ENCODE measurements around the gene ATP5F1D. TPM values are rescaled to one million over a fixed set of nuclear protein-coding genes. Genes with fewer than 3 reads are reported as not detected.

Gene ATP5F1D
- total and polyA plus RNA-seq, 2 of the 13 experiments (the other 11 are each of a cell fraction or from before 2014, with no cell fraction given): 39.4 to 78.7 TPM

DNA sequence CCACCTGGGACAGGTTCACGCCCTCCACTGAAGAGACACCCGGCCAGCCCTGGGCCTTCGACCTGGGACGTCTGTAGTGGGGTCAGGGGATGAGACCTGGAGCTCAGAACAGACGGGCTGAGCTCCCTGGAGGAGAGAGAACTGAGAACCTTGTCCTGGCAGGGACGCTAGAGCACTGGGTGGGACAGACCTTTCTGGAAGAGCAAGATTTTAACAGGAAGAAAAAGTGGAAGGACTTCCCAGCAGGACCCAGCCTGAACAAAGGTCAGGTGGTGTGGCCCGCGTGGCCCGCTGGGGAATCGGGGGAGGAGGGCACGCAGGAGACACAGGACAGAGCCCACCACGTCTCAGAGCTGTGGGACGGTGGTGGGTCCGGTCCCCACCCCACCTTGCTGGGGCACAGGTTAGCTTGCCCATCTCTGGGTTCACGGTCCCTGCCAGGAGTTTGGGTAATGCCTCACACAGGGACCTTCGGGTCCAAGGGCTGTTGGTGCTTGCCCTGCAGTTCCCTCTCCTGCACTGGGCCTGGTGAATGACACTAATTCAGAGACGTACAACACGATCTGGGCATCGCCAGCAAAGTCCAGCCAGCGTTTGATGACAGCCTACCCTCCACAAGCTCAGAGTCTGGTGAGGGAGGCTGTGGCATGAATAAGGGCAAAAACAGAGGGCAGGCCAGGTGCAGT lies 42.9 kb downstream of the ATP5F1D start (continued):
- no peak for TF ChIP-seq SALL2 (CRISPR knock-in tag; IDR thresholded peaks at IDR 0.05)
- TF ChIP-seq, protein P1, sequence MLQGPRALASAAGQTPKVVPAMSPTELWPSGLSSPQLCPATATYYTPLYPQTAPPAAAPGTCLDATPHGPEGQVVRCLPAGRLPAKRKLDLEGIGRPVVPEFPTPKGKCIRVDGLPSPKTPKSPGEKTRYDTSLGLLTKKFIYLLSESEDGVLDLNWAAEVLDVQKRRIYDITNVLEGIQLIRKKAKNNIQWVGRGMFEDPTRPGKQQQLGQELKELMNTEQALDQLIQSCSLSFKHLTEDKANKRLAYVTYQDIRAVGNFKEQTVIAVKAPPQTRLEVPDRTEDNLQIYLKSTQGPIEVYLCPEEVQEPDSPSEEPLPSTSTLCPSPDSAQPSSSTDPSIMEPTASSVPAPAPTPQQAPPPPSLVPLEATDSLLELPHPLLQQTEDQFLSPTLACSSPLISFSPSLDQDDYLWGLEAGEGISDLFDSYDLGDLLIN (CRISPR knock-in tag; IDR thresholded peaks at IDR 0.05; ENCODE audit: borderline replicate concordance): no peak
- TF ChIP-seq ZNF75D (CRISPR knock-in tag; IDR thresholded peaks at IDR 0.05; ENCODE audit: borderline replicate concordance): no peak
- no peak for TF ChIP-seq IKZF4 (CRISPR knock-in tag; IDR thresholded peaks at IDR 0.05; ENCODE audit: borderline replicate concordance, low read depth, not compliant biosample characterization)
- 0 out of 2 replicates have a peak, but pooled peaks have one; percentile 11 for TF ChIP-seq MTA1 (CRISPR knock-in tag; IDR thresholded peaks at IDR 0.05; ENCODE audit: borderline replicate concordance)
- no peak for TF ChIP-seq ZNF460 (CRISPR knock-in tag; IDR thresholded peaks at IDR 0.05; ENCODE audit: borderline replicate concordance)
- no peak; the same call in 1 of the 2 replicates for TF ChIP-seq MEIS1 (CRISPR knock-in tag; IDR thresholded peaks at IDR 0.05; ENCODE audit: borderline replicate concordance)
- TF ChIP-seq HOXA5 (CRISPR knock-in tag; IDR thresholded peaks at IDR 0.05): no peak
- TF ChIP-seq GLI4 (CRISPR knock-in tag; IDR thresholded peaks at IDR 0.05; ENCODE audit: borderline replicate concordance): no peak
- TF ChIP-seq ZNF644 (CRISPR knock-in tag; IDR thresholded peaks at IDR 0.05; ENCODE audit: low read depth): no peak
- TF ChIP-seq PAWR (CRISPR knock-in tag; IDR thresholded peaks at IDR 0.05; ENCODE audit: borderline replicate concordance): no peak
- TF ChIP-seq, protein P2, sequence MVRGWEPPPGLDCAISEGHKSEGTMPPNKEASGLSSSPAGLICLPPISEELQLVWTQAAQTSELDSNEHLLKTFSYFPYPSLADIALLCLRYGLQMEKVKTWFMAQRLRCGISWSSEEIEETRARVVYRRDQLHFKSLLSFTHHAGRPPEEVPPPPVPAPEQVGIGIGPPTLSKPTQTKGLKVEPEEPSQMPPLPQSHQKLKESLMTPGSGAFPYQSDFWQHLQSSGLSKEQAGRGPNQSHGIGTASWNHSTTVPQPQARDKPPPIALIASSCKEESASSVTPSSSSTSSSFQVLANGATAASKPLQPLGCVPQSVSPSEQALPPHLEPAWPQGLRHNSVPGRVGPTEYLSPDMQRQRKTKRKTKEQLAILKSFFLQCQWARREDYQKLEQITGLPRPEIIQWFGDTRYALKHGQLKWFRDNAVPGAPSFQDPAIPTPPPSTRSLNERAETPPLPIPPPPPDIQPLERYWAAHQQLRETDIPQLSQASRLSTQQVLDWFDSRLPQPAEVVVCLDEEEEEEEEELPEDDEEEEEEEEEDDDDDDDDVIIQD (CRISPR knock-in tag; IDR thresholded peaks at IDR 0.05; ENCODE audit: low read depth): no peak
- TF ChIP-seq, protein P3, sequence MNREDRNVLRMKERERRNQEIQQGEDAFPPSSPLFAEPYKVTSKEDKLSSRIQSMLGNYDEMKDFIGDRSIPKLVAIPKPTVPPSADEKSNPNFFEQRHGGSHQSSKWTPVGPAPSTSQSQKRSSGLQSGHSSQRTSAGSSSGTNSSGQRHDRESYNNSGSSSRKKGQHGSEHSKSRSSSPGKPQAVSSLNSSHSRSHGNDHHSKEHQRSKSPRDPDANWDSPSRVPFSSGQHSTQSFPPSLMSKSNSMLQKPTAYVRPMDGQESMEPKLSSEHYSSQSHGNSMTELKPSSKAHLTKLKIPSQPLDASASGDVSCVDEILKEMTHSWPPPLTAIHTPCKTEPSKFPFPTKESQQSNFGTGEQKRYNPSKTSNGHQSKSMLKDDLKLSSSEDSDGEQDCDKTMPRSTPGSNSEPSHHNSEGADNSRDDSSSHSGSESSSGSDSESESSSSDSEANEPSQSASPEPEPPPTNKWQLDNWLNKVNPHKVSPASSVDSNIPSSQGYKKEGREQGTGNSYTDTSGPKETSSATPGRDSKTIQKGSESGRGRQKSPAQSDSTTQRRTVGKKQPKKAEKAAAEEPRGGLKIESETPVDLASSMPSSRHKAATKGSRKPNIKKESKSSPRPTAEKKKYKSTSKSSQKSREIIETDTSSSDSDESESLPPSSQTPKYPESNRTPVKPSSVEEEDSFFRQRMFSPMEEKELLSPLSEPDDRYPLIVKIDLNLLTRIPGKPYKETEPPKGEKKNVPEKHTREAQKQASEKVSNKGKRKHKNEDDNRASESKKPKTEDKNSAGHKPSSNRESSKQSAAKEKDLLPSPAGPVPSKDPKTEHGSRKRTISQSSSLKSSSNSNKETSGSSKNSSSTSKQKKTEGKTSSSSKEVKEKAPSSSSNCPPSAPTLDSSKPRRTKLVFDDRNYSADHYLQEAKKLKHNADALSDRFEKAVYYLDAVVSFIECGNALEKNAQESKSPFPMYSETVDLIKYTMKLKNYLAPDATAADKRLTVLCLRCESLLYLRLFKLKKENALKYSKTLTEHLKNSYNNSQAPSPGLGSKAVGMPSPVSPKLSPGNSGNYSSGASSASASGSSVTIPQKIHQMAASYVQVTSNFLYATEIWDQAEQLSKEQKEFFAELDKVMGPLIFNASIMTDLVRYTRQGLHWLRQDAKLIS (CRISPR knock-in tag; IDR thresholded peaks at IDR 0.05): no peak
- no peak for TF ChIP-seq ZNF33A (CRISPR knock-in tag; IDR thresholded peaks at IDR 0.05; ENCODE audit: borderline replicate concordance)
- TF ChIP-seq ZIK1 (CRISPR knock-in tag; IDR thresholded peaks at IDR 0.05; ENCODE audit: borderline replicate concordance, low read depth): no peak
- no peak for TF ChIP-seq ZNF746 (CRISPR knock-in tag; IDR thresholded peaks at IDR 0.05)
- TF ChIP-seq E2F5 (CRISPR knock-in tag; conservative IDR thresholded peaks at IDR 0.05): no peak
- TF ChIP-seq ONECUT2 (CRISPR knock-in tag; IDR thresholded peaks at IDR 0.05): no peak
- TF ChIP-seq ZNF850 (CRISPR knock-in tag; conservative IDR thresholded peaks at IDR 0.05): no peak
- no peak for TF ChIP-seq TBX2 (CRISPR knock-in tag; IDR thresholded peaks at IDR 0.05; ENCODE audit: borderline replicate concordance)
- 0 out of 2 replicates have a peak, but pooled peaks have one; percentile 26 for TF ChIP-seq RFXAP (CRISPR knock-in tag; IDR thresholded peaks at IDR 0.05; ENCODE audit: borderline replicate concordance)
- peak; percentile 94 for TF ChIP-seq CC2D1A (CRISPR knock-in tag; IDR thresholded peaks at IDR 0.05)
- TF ChIP-seq ZNF749 (CRISPR knock-in tag; IDR thresholded peaks at IDR 0.05; ENCODE audit: borderline replicate concordance): no peak

Data from HepG2 (cell line).